HG03571 (cell line): ENCODE data around the gene LGI4.
"Not testable (repeated sequence)": the region's sequence is repeated elsewhere in the genome, so short reads cannot be mapped to it uniquely, and the experiment has no call there.

Experiments
- ATAC-seq: cut with Tn5 transposase; IDR thresholded peaks from one replicate; pipeline ENCODE4 v1.9.1; 2021; ENCODE audit not compliant: unreplicated experiment

Gene LGI4

GRCh38 chr19:35161434-35161743, 26.5 kb upstream of the LGI4 start:
- no peak for ATAC-seq

GRCh38 chr19:35160629-35161433, 26.0 kb upstream of the LGI4 start:
- no peak for ATAC-seq

GRCh38 chr19:35159606-35160005, 24.7 kb upstream of the LGI4 start:
- ATAC-seq = no peak

- no peak for ATAC-seq
Measured at GRCh38 chr19:35157431-35157830, 22.6 kb upstream of the LGI4 start.

GRCh38 chr19:35156673-35157014, 21.8 kb upstream of the LGI4 start:
- no peak for ATAC-seq

GRCh38 chr19:35155981-35156672, 21.3 kb upstream of the LGI4 start:
- no peak for ATAC-seq

- no peak for ATAC-seq
Measured at GRCh38 chr19:35155441-35155840, 20.6 kb upstream of the LGI4 start.

- ATAC-seq = no peak
Measured at GRCh38 chr19:35154525-35155406, 19.9 kb upstream of the LGI4 start, which contains the start of gene FXYD5. Gene FXYD5 (plus strand): TSS chr19:35154735. CDS start chr19:35155551, 816 bp downstream.

- no peak for ATAC-seq
Measured at GRCh38 chr19:35153701-35154524, 19.1 kb upstream of the LGI4 start.

GRCh38 chr19:35153129-35153522, 18.3 kb upstream of the LGI4 start:
- not testable (repeated sequence) for ATAC-seq

- ATAC-seq = no peak
Measured at GRCh38 chr19:35151273-35152065, 16.6 kb upstream of the LGI4 start.

GRCh38 chr19:35150445-35150844, 15.6 kb upstream of the LGI4 start:
- no peak for ATAC-seq

- no peak for ATAC-seq
Measured at GRCh38 chr19:35149463-35149862, 14.6 kb upstream of the LGI4 start.

- ATAC-seq = no peak
Measured at GRCh38 chr19:35146746-35147459, 12.0 kb upstream of the LGI4 start.

GRCh38 chr19:35144600-35145436, 10.0 kb upstream of the LGI4 start:
- ATAC-seq = no peak

GRCh38 chr19:35144259-35144599, 9.4 kb upstream of the LGI4 start:
- ATAC-seq = no peak

- no peak for ATAC-seq
Measured at GRCh38 chr19:35143818-35144217, 9.0 kb upstream of the LGI4 start.

GRCh38 chr19:35143231-35143715, 8.4 kb upstream of the LGI4 start, which contains the start of gene FXYD7:
Gene FXYD7 (plus strand): TSS chr19:35143255. CDS start chr19:35143334, 79 bp downstream.
- no peak for ATAC-seq
